ENCODE measurements around the gene HS3ST6.

The HS3ST6 gene

GRCh38 chr16:1874854-1875253 is 43.4 kb downstream of the HS3ST6 start:
- no peak for DNase-seq

- DNase-seq = peak; percentile 64
These were observed 46.1 kb downstream of the HS3ST6 start, which contains the start of gene MEIOB for GRCh38 chr16:1871974-1872635. TSS of gene MEIOB (minus strand) at chr16:1872164. CDS start at chr16:1868175, 3,989 bp downstream.

GRCh38 chr16:1870365-1871082 is 47.7 kb downstream of the HS3ST6 start:
- DNase-seq = peak; percentile 20

GRCh38 chr16:1865902-1866690 is 52.1 kb downstream of the HS3ST6 start:
- no peak for DNase-seq

GRCh38 chr16:1863681-1864460 is 54.3 kb downstream of the HS3ST6 start:
- peak; percentile 39 for DNase-seq

GRCh38 chr16:1862394-1862793 is 55.8 kb downstream of the HS3ST6 start:
- no peak for DNase-seq

GRCh38 chr16:1861730-1862129 is 56.5 kb downstream of the HS3ST6 start:
- no peak for DNase-seq

Measured in inflammatory macrophage treated with lipopolysaccharide for 4 hours (primary cell).